K562 (cell line): ENCODE measurements around the gene GABARAPL1.
"Not testable (repeated sequence)": the region's sequence is repeated elsewhere in the genome, so short reads cannot be mapped to it uniquely, and the experiment has no call there.

Source experiments
- CHD4 ChIP-seq: fragments of 200-600 bp; sonication (generic); IDR thresholded peaks from 3 replicates; pipeline ENCODE4 v1.6.1; 2012; ENCODE audit warnings: low read depth, mild to moderate bottlenecking, mixed read lengths, low read length, inconsistent platforms; ENCODE audit not compliant: insufficient read depth, insufficient replicate concordance, poor library complexity, severe bottlenecking
- CTCF ChIP-seq, 3 experiments: IDR thresholded peaks in 2 of 3; conservative IDR thresholded peaks in 1 of 3; 2 replicates each; pipeline ENCODE4 v1.5.1; 2011 to 2012; ENCODE audit warnings: low read length in 3 of 3, mild to moderate bottlenecking in 3 of 3, control low read depth in 2 of 3, improper control_type of control experiment in 1 of 3, inconsistent platforms in 1 of 3, low read depth in 1 of 3, mixed read lengths in 1 of 3, moderate library complexity in 1 of 3; ENCODE audit not compliant: insufficient read depth in 2 of 3
- HNRNPK ChIP-seq: fragments of 200-400 bp; formaldehyde crosslinking; IDR thresholded peaks from one replicate; pipeline ENCODE4 v1.6.1; 2018; ENCODE audit warnings: mild to moderate bottlenecking, low read depth, low read length; ENCODE audit not compliant: poor library complexity, severe bottlenecking
- USF2 ChIP-seq: sonication (generic); formaldehyde crosslinking; IDR thresholded peaks from 2 replicates; pipeline ENCODE4 v1.5.0; 2020; ENCODE audit warnings: missing genetic modification reagents
- TF ChIP-seq, protein P1 (sequence below): fragments of 250-450 bp; sonication (Bioruptor Pico); IDR thresholded peaks from 2 replicates; pipeline ENCODE4 v1.8.0; 2022; ENCODE audit warnings: inconsistent platforms
- TF ChIP-seq, protein P2 (sequence below), 2 experiments: fragments of 150-350 bp in 1 of 2; IDR thresholded peaks; 2 replicates each; pipeline ENCODE4 v1.6.1; 2012 to 2016; ENCODE audit warnings: low read depth in 2 of 2, low read length in 2 of 2, mild to moderate bottlenecking in 1 of 2, moderate library complexity in 1 of 2

DNA sequence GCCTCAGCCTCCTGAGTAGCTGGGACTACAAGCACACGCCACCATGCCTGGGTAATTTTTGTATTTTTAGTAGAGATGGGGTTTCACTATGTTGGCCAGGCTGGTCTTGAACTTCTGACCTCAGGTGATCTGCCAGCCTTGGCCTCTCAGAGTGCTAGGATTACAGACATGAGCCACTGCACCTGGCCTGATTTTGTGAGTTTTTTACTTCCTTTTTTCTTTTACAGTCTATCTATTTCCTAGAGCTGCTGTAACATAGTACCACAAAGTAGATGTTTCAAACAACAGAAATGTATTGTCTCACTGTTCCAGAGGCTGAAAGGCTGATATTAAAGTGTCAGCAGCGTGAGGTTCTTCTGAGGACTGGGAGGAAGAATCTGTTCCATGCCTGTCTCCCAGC lies 8.2 kb upstream of the GABARAPL1 start:
- not testable (repeated sequence) for TF ChIP-seq HNRNPK; USF2; CHD4; CTCF (IDR thresholded peaks at IDR 0.05 in 2 of 3, conservative IDR thresholded peaks at IDR 0.05 in 1 of 3; ENCODE audit: insufficient read depth in 2 of 3, low read depth in 1 of 3, low read length in 3 of 3)
- TF ChIP-seq, protein P1, sequence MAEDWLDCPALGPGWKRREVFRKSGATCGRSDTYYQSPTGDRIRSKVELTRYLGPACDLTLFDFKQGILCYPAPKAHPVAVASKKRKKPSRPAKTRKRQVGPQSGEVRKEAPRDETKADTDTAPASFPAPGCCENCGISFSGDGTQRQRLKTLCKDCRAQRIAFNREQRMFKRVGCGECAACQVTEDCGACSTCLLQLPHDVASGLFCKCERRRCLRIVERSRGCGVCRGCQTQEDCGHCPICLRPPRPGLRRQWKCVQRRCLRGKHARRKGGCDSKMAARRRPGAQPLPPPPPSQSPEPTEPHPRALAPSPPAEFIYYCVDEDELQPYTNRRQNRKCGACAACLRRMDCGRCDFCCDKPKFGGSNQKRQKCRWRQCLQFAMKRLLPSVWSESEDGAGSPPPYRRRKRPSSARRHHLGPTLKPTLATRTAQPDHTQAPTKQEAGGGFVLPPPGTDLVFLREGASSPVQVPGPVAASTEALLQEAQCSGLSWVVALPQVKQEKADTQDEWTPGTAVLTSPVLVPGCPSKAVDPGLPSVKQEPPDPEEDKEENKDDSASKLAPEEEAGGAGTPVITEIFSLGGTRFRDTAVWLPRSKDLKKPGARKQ: not testable (repeated sequence)
- TF ChIP-seq, protein P2, sequence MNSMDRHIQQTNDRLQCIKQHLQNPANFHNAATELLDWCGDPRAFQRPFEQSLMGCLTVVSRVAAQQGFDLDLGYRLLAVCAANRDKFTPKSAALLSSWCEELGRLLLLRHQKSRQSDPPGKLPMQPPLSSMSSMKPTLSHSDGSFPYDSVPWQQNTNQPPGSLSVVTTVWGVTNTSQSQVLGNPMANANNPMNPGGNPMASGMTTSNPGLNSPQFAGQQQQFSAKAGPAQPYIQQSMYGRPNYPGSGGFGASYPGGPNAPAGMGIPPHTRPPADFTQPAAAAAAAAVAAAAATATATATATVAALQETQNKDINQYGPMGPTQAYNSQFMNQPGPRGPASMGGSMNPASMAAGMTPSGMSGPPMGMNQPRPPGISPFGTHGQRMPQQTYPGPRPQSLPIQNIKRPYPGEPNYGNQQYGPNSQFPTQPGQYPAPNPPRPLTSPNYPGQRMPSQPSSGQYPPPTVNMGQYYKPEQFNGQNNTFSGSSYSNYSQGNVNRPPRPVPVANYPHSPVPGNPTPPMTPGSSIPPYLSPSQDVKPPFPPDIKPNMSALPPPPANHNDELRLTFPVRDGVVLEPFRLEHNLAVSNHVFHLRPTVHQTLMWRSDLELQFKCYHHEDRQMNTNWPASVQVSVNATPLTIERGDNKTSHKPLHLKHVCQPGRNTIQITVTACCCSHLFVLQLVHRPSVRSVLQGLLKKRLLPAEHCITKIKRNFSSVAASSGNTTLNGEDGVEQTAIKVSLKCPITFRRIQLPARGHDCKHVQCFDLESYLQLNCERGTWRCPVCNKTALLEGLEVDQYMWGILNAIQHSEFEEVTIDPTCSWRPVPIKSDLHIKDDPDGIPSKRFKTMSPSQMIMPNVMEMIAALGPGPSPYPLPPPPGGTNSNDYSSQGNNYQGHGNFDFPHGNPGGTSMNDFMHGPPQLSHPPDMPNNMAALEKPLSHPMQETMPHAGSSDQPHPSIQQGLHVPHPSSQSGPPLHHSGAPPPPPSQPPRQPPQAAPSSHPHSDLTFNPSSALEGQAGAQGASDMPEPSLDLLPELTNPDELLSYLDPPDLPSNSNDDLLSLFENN (IDR thresholded peaks at IDR 0.05; ENCODE audit: low read depth in 2 of 2, low read length in 2 of 2): not testable (repeated sequence)
